Smooth muscle cell (in vitro differentiated cells): ENCODE results near the gene PPME1. TPM values are rescaled to one million over a fixed set of nuclear protein-coding genes. Genes with fewer than 3 reads are reported as not detected.

ENCODE experiments used
- DNase-seq: peaks from one replicate; lab custom pipeline; 2025; ENCODE audit not compliant: unreplicated experiment; lab: John Stamatoyannopoulos, UW
- H2AFZ ChIP-seq: fragments of 200-600 bp; sonication (generic); 2 replicates; pipeline ENCODE4 v1.6.0; 2016; ENCODE audit warnings: antibody characterized with exemption, low read depth, mild to moderate bottlenecking
- H3F3A ChIP-seq: fragments of 200-600 bp; sonication (generic); 2 replicates; pipeline ENCODE4 v1.6.0; 2017; ENCODE audit warnings: antibody characterized with exemption, low read depth
- H3K27ac ChIP-seq: fragments of 200-600 bp; sonication (generic); 2 replicates; pipeline ENCODE4 v1.5.1; 2016; ENCODE audit warnings: low read depth, mild to moderate bottlenecking
- H3K27me3 ChIP-seq: fragments of 200-600 bp; sonication (generic); 2 replicates; pipeline ENCODE4 v1.6.1; 2016; ENCODE audit warnings: low read depth, mild to moderate bottlenecking
- H3K36me3 ChIP-seq: fragments of 200-600 bp; sonication (generic); 2 replicates; pipeline ENCODE4 v1.5.1; 2016; ENCODE audit warnings: low read depth
- H3K4me1 ChIP-seq: fragments of 200-600 bp; sonication (generic); 2 replicates; pipeline ENCODE4 v1.5.1; 2016; ENCODE audit warnings: low read depth
- H3K4me2 ChIP-seq: fragments of 200-600 bp; sonication (generic); 2 replicates; pipeline ENCODE4 v1.6.0; 2016; ENCODE audit warnings: mild to moderate bottlenecking
- H3K4me3 ChIP-seq: fragments of 200-600 bp; sonication (generic); 2 replicates; pipeline ENCODE4 v1.5.1; 2016; ENCODE audit warnings: mild to moderate bottlenecking
- H3K79me2 ChIP-seq: fragments of 200-600 bp; sonication (generic); 2 replicates; pipeline ENCODE4 v1.6.0; 2016; ENCODE audit warnings: low read depth, mild to moderate bottlenecking
- H3K9ac ChIP-seq: fragments of 200-600 bp; sonication (generic); 2 replicates; pipeline ENCODE4 v1.6.0; 2016; ENCODE audit warnings: low read depth
- H3K9me3 ChIP-seq: fragments of 200-600 bp; sonication (generic); replicated peaks from 2 replicates; pipeline ENCODE4 v1.5.1; 2016; ENCODE audit warnings: low read depth
- H4K20me1 ChIP-seq: fragments of 200-600 bp; sonication (generic); 2 replicates; pipeline ENCODE4 v1.6.0; 2016; ENCODE audit warnings: low read depth
- WGBS: methylation state at CpG from one replicate; pipeline ENCODE4 v1.1.7; 2016; ENCODE audit warnings: low lambda C conversion rate; 5-methylcytosine and 5-hydroxymethylcytosine counted together
- polyA plus RNA-seq: library from polyadenylated mRNA; unstranded; fragments of >200 nt; fragmentation: Nextera tagmentation; extraction: Ambion mirVana; gene quantifications from 2 replicates; pipeline ENCODE4 v1.2.1, GENCODE V29; 2016
- total RNA-seq: library from RNA; depleted of rRNA; stranded (reverse); fragments of >200 nt; gene quantifications from 2 replicates; pipeline ENCODE4 v1.2.3, GENCODE V29; 2014
- TF ChIP-seq, protein P1 (sequence below): fragments of 200-600 bp; sonication (generic); IDR thresholded peaks from 2 replicates; pipeline ENCODE4 v1.5.1; 2017; ENCODE audit warnings: borderline replicate concordance, mild to moderate bottlenecking, antibody characterized with exemption; ENCODE audit not compliant: insufficient read depth, poor library complexity, severe bottlenecking

PPME1 gene
- total and polyA plus RNA-seq, 2 experiments from 2014 or later: 67.1 to 69.1 TPM

GRCh38 chr11:74141241-74141695 lies 29.8 kb upstream of the PPME1 start:
- Histone ChIP-seq H3K27me3 (no peaks in the 10 kb centered on the region), H3K36me3 (no peaks in the 10 kb centered on the region), H3K9me3 (no peaks in the 10 kb centered on the region), H4K20me1 (no peaks in the 10 kb centered on the region), H3K4me2 (no peak overlapping the region), H2AFZ (no peak overlapping the region), H3F3A (peaks cover 21% of the 10 kb centered on the region), H3K79me2 (no peaks in the 10 kb centered on the region), H3K27ac (peak overlapping the region; percentile 17), H3K9ac (no peak overlapping the region), H3K4me3 (no peak overlapping the region), H3K4me1 (peaks cover 9% of the 10 kb centered on the region)
- TF ChIP-seq, protein P1, sequence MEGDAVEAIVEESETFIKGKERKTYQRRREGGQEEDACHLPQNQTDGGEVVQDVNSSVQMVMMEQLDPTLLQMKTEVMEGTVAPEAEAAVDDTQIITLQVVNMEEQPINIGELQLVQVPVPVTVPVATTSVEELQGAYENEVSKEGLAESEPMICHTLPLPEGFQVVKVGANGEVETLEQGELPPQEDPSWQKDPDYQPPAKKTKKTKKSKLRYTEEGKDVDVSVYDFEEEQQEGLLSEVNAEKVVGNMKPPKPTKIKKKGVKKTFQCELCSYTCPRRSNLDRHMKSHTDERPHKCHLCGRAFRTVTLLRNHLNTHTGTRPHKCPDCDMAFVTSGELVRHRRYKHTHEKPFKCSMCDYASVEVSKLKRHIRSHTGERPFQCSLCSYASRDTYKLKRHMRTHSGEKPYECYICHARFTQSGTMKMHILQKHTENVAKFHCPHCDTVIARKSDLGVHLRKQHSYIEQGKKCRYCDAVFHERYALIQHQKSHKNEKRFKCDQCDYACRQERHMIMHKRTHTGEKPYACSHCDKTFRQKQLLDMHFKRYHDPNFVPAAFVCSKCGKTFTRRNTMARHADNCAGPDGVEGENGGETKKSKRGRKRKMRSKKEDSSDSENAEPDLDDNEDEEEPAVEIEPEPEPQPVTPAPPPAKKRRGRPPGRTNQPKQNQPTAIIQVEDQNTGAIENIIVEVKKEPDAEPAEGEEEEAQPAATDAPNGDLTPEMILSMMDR: no peak
- DNase-seq: no peak
- 89% methylated on average over 2 of the region's 2 CpGs for WGBS

DNA sequence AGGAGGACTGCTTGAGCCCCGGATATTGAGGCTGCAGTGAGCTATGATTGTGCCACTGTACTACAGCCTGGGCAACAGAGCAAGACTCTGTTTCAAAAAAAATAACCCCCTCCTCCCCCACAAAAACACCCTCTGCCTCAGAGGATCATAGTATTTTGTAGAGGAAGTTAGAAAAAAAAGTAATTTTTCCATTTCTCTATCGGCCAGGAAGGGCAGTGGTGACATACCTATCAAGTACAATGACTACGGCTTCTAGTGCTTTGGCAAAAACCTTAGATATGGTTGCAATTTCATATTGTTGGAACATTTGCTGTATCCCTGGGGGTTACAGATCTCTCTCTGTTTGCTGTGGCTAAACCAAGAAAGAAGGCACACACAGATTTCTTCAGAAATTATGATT lies 29.2 kb upstream of the PPME1 start:
- DNase-seq: no peak
- Histone ChIP-seq H2AFZ (no peak overlapping the region), H3K27me3 (no peaks in the 10 kb centered on the region), H4K20me1 (no peaks in the 10 kb centered on the region), H3K9me3 (no peaks in the 10 kb centered on the region), H3K9ac (no peak overlapping the region), H3K4me2 (no peak overlapping the region), H3K36me3 (no peaks in the 10 kb centered on the region), H3F3A (peaks cover 21% of the 10 kb centered on the region), H3K4me1 (peaks cover 9% of the 10 kb centered on the region), H3K4me3 (no peak overlapping the region), H3K79me2 (no peaks in the 10 kb centered on the region), H3K27ac (peak overlapping the region; percentile 17)
- WGBS: 96% methylated on average over 3 of the region's 3 CpGs
- TF ChIP-seq, protein P1: no peak

DNA sequence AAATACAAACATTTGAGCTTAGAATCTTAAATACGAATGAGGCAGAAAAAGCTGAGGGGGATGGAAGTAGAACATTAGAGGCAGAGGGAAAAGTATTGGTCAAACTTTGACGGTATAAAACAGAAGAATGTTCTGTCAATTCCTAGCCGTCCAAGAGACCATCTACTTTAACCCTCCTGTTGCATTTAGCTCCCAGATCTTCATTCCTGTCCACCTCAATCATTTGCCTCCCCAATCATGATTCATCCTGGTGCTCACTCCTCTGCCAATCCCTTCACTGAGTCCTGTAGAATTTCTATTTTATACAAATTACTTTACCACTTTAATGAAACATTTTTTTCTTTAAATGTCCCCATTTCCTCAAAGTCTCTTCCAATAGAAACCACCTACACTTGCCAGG lies 28.5 kb upstream of the PPME1 start:
- Histone ChIP-seq H3K27me3 (no peaks in the 10 kb centered on the region), H3K79me2 (no peaks in the 10 kb centered on the region), H4K20me1 (no peaks in the 10 kb centered on the region), H3K9me3 (no peaks in the 10 kb centered on the region), H3K9ac (no peak overlapping the region), H3K36me3 (no peaks in the 10 kb centered on the region), H2AFZ (no peak overlapping the region), H3F3A (peaks cover 20% of the 10 kb centered on the region), H3K27ac (peak overlapping the region; percentile 16), H3K4me3 (no peak overlapping the region), H3K4me1 (peaks cover 9% of the 10 kb centered on the region), H3K4me2 (no peak overlapping the region)
- no peak for DNase-seq
- 85% methylated on average over 3 of the region's 3 CpGs for WGBS
- TF ChIP-seq, protein P1: no peak

GRCh38 chr11:74144592-74144991 lies 26.5 kb upstream of the PPME1 start:
- H3K27ac ChIP-seq: no peak overlapping the region
- 94% methylated on average over 4 of the region's 4 CpGs for WGBS

More at GRCh38 chr11:74144592-74144991, 26.5 kb upstream of the PPME1 start:
- TF ChIP-seq, protein P1: no peak
- Histone ChIP-seq H3F3A (peaks cover 3% of the 10 kb centered on the region), H3K9ac (no peak overlapping the region), H3K4me1 (peaks cover under 1% of the 10 kb centered on the region), H3K79me2 (no peaks in the 10 kb centered on the region), H3K9me3 (no peaks in the 10 kb centered on the region), H4K20me1 (no peaks in the 10 kb centered on the region), H2AFZ (no peak overlapping the region), H3K36me3 (no peaks in the 10 kb centered on the region), H3K4me3 (no peak overlapping the region), H3K4me2 (no peak overlapping the region), H3K27me3 (no peaks in the 10 kb centered on the region)
- no peak for DNase-seq
